ENCODE results near the gene TNFRSF6B. TPM values are rescaled to one million over a fixed set of nuclear protein-coding genes. Genes with fewer than 3 reads are reported as not detected.

TNFRSF6B gene
- total and polyA plus RNA-seq, 2 donors from 2014 or later: 2.4 to 64.5 TPM

DNA sequence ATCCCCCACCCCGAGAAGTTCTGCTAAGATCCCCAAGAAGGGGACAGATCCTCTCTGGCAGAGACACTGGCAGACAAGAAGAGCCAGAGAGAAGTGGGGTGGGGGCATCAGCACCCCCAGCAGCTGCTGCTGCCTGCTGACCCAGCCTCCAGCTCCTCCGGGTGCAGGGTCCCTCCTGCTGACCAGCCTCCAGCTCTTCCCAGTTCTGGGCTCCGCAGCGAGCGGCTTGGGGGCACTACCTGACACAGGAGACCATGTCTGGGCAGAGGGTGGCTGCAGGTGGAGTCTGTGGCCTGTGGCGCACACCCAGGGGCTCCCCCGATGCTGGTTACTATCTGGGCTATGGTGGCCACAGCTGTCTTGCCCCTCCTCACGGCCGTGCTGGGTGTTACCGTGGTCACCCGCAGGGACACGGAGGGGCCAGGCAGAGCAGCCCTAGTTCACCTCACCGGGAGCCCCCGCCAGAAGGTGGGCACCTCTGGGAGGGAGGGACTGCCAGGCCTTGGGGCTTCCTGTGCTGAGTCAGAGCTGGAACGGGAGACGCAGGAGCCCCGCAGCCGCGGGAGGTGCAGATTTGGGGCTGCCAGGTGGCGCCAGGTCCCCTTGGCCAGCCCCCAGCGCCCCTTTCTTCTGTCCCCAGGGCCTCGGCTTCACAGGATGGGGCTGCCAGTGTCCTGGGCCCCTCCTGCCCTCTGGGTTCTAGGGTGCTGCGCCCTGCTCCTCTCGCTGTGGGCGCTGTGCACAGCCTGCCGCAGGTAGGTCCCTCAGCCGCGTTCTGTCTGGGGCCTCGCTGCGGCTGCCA, 40.6 kb downstream of the TNFRSF6B start:
- peak overlapping the region in 1 of 2 donors; percentile 1 for H3K27ac ChIP-seq (ENCODE audit: low read depth in 2 of 2, low read length in 2 of 2)
- DNase-seq: peak in 2 of 5 donors; percentile 56 to 78
- no peak for TF ChIP-seq CTCF (IDR thresholded peaks at IDR 0.05; ENCODE audit: borderline replicate concordance, extremely low read depth, insufficient read depth)
- H3K36me3 ChIP-seq (ENCODE audit: control insufficient read depth in 2 of 3, insufficient read depth in 3 of 3, low read length in 3 of 3): peaks cover 3 to 9% (median 5%) of the 10 kb centered on the region in 3 donors
- no peak for FAIRE-seq
- peak overlapping the region in 1 of 3 donors; percentile 46 for H3K9ac ChIP-seq (ENCODE audit: low read length in 3 of 3)
- peaks cover 0 to 16% (median 0%) of the 10 kb centered on the region in 3 donors for H3K4me1 ChIP-seq (ENCODE audit: control insufficient read depth in 2 of 3, insufficient read depth in 2 of 3, low read depth in 1 of 3, low read length in 3 of 3)
- no peaks in the 10 kb centered on the region for H3K9me3 ChIP-seq (ENCODE audit: control insufficient read depth in 2 of 3, insufficient read depth in 1 of 3, low read length in 3 of 3)
- H3K27me3 ChIP-seq (ENCODE audit: control insufficient read depth, insufficient read depth, low read length): no peaks in the 10 kb centered on the region
- intact Hi-C loops (cut with DNase I): no loop called here
- peak overlapping the region in 2 of 3 donors; percentile 36 to 64 for H3K4me3 ChIP-seq (ENCODE audit: low read length in 3 of 3)

- H3K27ac ChIP-seq (ENCODE audit: low read depth in 2 of 2, low read length in 2 of 2): no peak overlapping the region
- H3K9me3 ChIP-seq (ENCODE audit: control insufficient read depth in 2 of 3, insufficient read depth in 1 of 3, low read length in 3 of 3): no peaks in the 10 kb centered on the region
- peaks cover 3 to 9% (median 3%) of the 10 kb centered on the region in 3 donors for H3K36me3 ChIP-seq (ENCODE audit: control insufficient read depth in 2 of 3, insufficient read depth in 3 of 3, low read length in 3 of 3)
- no peak overlapping the region for H3K9ac ChIP-seq (ENCODE audit: low read length in 3 of 3)
- no peak for TF ChIP-seq CTCF (IDR thresholded peaks at IDR 0.05; ENCODE audit: borderline replicate concordance, extremely low read depth, insufficient read depth)
- intact Hi-C loops (cut with DNase I): no loop called here
- DNase-seq (no peak), FAIRE-seq (no peak)
- no peaks in the 10 kb centered on the region for H3K27me3 ChIP-seq (ENCODE audit: control insufficient read depth, insufficient read depth, low read length)
- peak overlapping the region in 1 of 3 donors; percentile 64 for H3K4me3 ChIP-seq (ENCODE audit: low read length in 3 of 3)
- peaks cover 0 to 17% (median 0%) of the 10 kb centered on the region in 3 donors for H3K4me1 ChIP-seq (ENCODE audit: control insufficient read depth in 2 of 3, insufficient read depth in 2 of 3, low read depth in 1 of 3, low read length in 3 of 3)
Observed at GRCh38 chr20:63737695-63737944, 41.2 kb downstream of the TNFRSF6B start.

GRCh38 chr20:63737945-63738686, 41.7 kb downstream of the TNFRSF6B start:
- H3K9me3 ChIP-seq (ENCODE audit: control insufficient read depth in 2 of 3, insufficient read depth in 1 of 3, low read length in 3 of 3): no peaks in the 10 kb centered on the region
- intact Hi-C loops (cut with DNase I): no loop called here
- H3K36me3 ChIP-seq (ENCODE audit: control insufficient read depth in 2 of 3, insufficient read depth in 3 of 3, low read length in 3 of 3): peaks cover 0 to 10% (median 3%) of the 10 kb centered on the region in 3 donors
- no peak overlapping the region for H3K9ac ChIP-seq (ENCODE audit: low read length in 3 of 3)
- H3K4me1 ChIP-seq (ENCODE audit: control insufficient read depth in 2 of 3, insufficient read depth in 2 of 3, low read depth in 1 of 3, low read length in 3 of 3): peaks cover 0 to 16% (median 0%) of the 10 kb centered on the region in 3 donors
- peak overlapping the region in 2 of 3 donors; percentile 60 to 66 for H3K4me3 ChIP-seq (ENCODE audit: low read length in 3 of 3)
- H3K27me3 ChIP-seq (ENCODE audit: control insufficient read depth, insufficient read depth, low read length): no peaks in the 10 kb centered on the region
- TF ChIP-seq CTCF (IDR thresholded peaks at IDR 0.05; ENCODE audit: borderline replicate concordance, extremely low read depth, insufficient read depth): no peak
- H3K27ac ChIP-seq (ENCODE audit: low read depth in 2 of 2, low read length in 2 of 2): peak overlapping the region in 1 of 2 donors; percentile 78
- DNase-seq (peak in 3 of 5 donors; percentile 39 to 86 (median 83)), FAIRE-seq (no peak)
